Cardiac fibroblast (primary cell): Measurements from ENCODE around the gene SLC47A2.

Experiments
- DNase-seq, 2 donors: peaks; one replicate each; pipeline versions ENCODE4 v3.0.0 to v3.0.0-alpha.2; 2010; ENCODE audit warnings: low read depth in 2 of 2
- H3K4me3 ChIP-seq, 2 donors: replicated peaks in 1 of 2; 1 replicate in 1 of 2; 2 replicates in 1 of 2; pipeline ENCODE4 v1.5.1; 2011; ENCODE audit warnings: low read depth in 2 of 2, low read length in 2 of 2, mild to moderate bottlenecking in 2 of 2, moderate library complexity in 1 of 2
- TF ChIP-seq, protein P1 (sequence below): IDR thresholded peaks from one replicate; pipeline ENCODE4 v1.5.1; 2011; ENCODE audit warnings: low read depth, mild to moderate bottlenecking, low read length, inconsistent platforms

The SLC47A2 gene

DNA sequence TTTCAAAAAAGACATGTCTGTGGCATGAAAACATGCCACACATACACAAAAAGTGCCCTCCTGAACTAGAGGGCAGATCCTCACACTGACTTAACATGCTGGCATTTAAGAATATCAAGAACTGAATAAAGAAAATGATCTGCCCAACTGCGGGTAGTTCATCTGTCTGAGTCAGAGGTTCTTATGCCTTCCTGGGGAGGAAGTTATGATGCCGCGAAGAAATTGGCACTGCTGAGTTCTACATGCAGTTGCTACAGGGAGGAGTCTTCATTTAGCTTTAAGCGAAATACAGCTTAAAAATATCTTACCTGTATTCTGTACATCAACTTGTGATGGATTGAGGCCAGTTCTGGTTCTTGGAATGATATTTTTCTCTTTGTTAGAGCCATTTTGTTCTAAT is 61.5 kb downstream of the SLC47A2 start:
- TF ChIP-seq, protein P1, sequence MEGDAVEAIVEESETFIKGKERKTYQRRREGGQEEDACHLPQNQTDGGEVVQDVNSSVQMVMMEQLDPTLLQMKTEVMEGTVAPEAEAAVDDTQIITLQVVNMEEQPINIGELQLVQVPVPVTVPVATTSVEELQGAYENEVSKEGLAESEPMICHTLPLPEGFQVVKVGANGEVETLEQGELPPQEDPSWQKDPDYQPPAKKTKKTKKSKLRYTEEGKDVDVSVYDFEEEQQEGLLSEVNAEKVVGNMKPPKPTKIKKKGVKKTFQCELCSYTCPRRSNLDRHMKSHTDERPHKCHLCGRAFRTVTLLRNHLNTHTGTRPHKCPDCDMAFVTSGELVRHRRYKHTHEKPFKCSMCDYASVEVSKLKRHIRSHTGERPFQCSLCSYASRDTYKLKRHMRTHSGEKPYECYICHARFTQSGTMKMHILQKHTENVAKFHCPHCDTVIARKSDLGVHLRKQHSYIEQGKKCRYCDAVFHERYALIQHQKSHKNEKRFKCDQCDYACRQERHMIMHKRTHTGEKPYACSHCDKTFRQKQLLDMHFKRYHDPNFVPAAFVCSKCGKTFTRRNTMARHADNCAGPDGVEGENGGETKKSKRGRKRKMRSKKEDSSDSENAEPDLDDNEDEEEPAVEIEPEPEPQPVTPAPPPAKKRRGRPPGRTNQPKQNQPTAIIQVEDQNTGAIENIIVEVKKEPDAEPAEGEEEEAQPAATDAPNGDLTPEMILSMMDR = no peak
- no peak overlapping the region for H3K4me3 ChIP-seq
- no peak for DNase-seq

DNA sequence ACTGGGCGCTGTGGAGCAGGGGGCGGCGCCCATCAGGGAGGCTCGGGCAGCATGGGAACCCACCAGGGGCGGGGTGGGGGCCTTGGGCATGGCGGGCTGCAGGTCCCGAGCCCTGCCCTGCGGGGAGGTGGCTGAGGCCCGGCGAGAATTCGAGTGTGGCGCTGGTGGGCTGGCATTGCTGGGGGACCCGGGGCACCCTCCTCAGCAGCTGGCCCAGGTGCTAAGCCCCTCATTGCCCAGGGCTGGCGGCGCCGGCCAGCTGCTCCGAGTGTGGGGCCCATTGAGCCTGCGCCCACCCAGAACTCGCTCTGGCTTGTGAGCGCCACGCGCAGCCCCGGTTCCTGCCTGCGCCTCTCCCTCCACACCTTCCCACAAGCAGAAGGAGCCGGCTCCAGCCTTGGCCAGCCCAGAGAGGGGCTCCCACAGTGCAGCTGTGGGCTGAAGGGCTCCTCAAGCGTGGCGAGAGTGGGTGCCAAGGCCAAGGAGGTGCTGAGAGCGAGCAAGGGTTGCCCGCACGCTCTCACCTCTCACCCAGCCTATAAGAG is 62.0 kb downstream of the SLC47A2 start:
- no peak for DNase-seq
- no peak overlapping the region for H3K4me3 ChIP-seq
- TF ChIP-seq, protein P1 = no peak

DNA sequence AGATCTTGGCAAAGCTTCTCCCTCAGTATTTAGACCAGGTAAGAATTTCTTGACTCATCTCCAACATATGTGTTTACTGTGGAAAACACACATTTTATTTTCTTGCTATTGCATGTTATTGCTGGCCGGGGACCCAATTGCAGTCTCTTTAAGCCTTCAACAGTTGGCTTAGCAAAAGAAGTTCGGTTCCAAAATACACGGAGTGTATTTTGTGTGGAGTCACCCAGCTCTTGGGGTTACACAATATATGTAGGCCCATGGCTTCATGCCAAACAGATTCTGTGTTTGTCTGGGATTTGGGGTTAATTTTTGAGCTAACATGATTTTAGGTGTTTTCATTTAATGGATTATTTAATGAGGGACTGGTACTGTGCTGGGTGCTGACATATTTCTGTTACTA is 63.8 kb downstream of the SLC47A2 start:
- DNase-seq = peak; percentile 56 to 73

DNA sequence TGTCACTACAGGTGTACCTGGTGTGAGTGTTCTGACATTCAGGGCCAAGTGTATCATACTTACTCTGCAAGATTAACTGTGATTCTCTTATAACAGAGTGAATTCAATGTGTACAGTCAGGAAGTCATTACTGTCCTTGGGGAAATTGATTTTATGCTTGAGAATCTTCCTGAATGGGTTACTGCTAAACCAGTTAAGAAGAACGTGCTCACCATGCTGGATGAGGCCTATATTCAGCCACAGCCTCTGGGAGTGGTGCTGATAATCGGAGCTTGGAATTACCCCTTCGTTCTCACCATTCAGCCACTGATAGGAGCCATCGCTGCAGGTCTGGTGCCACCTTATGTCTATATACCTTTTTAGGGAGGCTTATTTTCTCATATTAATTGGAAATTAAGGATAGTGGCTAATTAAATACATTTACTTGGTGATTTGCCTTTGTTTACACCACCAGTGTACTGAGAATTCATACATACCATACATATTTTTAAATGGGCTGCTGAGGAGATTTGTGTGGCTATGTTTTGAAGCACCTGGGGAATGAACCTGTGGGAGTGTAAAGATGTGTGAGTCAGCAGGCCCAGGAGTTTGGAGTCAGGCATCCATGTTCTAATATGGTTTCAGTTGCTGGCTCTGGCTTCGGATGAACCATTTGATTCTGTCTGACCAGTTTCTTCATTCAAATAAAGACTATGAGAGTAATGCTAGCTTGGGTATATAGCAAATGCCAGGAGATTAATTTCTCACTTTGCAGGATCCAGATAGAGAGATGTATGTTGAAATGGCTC is 64.7 kb downstream of the SLC47A2 start:
- peak in 1 of 2 donors; percentile 16 for DNase-seq

More for the DNA sequence above, 63.8 kb downstream of the SLC47A2 start:
- TF ChIP-seq, protein P1 = no peak
- H3K4me3 ChIP-seq = no peak overlapping the region

DNA sequence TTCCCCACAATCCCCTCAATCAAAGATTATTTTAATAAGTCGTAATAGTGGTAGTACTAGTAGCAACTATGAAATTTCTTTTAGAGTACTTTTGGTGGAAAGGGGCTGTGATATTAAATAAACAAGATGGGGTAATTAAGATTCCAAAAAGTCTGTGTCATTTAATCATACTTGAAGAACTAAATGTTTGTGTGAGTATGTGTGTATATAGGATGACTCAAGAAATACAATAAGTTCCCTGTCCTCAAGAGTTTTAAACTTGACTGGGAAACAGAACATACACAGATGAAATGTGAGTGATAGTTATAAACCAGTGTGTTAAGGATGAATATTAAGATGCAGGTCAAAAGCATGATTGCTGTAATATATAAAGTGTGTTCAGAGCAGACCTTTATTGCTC is 65.6 kb downstream of the SLC47A2 start:
- TF ChIP-seq, protein P1 = no peak
- DNase-seq = peak in 1 of 2 donors; percentile 53
- H3K4me3 ChIP-seq = no peak overlapping the region

More for the DNA sequence above, 64.7 kb downstream of the SLC47A2 start:
- H3K4me3 ChIP-seq = no peak overlapping the region
- TF ChIP-seq, protein P1 = no peak

DNA sequence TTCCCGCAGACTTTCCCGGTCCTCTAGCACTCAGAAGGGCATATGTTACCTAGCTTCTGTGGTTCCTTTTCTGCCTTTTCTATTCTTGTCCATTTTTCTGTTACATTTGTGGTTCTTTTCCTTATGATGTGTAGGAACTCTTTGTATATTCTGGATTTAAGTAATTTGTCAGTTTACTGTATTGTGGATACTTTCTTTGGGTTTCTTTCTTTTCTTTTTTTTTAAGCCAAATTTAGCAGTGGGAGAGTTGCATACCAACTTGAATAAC is 67.2 kb downstream of the SLC47A2 start:
- no peak for DNase-seq
- TF ChIP-seq, protein P1 = no peak
- H3K4me3 ChIP-seq = peak overlapping the region; percentile 84 to 86
